NCI-H446 (cell line): ENCODE results near the gene NFILZ.

Experiments
- DNase-seq, 2 experiments: peaks; one replicate each; lab custom pipeline; 2025; lab: John Stamatoyannopoulos, UW

The NFILZ gene

GRCh38 chr19:8641908-8642547 lies 11.6 kb downstream of the NFILZ start:
- peak in 1 of 2 experiments; percentile 37 for DNase-seq

- no peak for DNase-seq
Observed at GRCh38 chr19:8642561-8642960, 12.1 kb downstream of the NFILZ start.

- DNase-seq: no peak
Observed at GRCh38 chr19:8643860-8644653, 13.6 kb downstream of the NFILZ start.

GRCh38 chr19:8648240-8648639 lies 17.8 kb downstream of the NFILZ start:
- no peak for DNase-seq

DNA sequence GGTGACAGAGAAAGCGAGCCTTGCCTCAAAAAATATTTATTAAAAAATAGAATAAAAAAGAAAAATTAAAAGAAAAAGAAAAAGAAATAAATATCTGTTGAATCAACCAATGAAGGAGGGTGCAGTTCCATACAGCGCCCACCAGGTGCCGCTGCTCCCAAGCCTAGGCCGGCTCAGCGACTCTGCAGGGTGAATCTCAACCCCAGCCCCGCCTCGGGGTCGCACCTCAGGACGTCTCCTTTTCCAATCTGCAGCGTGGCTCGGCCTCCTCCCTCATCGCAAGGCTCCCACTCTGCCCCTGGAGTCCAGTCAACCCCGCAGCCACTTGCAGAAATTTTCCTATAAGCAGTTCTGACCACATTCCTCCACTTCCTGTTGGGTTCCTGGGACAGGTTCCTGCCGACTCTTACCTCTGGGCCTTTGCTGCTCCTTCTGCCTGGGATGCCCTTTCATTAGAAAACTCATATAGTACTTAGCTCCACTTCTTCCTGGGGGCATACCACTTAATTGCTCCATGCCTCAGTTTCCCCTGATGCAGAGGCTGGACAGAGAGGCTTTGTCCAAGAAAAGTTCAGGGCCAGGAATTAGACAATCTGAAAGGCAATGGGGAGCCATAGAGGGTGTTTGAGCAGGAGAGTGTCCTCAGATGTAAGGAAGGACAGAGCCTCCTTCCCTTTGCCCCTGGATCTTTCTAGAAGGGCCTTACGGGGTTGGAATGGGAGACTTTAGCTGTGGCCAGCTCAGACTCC lies 24.3 kb downstream of the NFILZ start:
- DNase-seq: peak in 1 of 2 experiments; percentile 52

- no peak for DNase-seq
Observed at GRCh38 chr19:8655340-8655709, 24.9 kb downstream of the NFILZ start.

GRCh38 chr19:8657869-8658268 lies 27.4 kb downstream of the NFILZ start:
- no peak for DNase-seq

GRCh38 chr19:8659905-8660304 lies 29.5 kb downstream of the NFILZ start:
- no peak for DNase-seq

GRCh38 chr19:8662263-8662662 lies 31.8 kb downstream of the NFILZ start:
- DNase-seq: no peak

DNA sequence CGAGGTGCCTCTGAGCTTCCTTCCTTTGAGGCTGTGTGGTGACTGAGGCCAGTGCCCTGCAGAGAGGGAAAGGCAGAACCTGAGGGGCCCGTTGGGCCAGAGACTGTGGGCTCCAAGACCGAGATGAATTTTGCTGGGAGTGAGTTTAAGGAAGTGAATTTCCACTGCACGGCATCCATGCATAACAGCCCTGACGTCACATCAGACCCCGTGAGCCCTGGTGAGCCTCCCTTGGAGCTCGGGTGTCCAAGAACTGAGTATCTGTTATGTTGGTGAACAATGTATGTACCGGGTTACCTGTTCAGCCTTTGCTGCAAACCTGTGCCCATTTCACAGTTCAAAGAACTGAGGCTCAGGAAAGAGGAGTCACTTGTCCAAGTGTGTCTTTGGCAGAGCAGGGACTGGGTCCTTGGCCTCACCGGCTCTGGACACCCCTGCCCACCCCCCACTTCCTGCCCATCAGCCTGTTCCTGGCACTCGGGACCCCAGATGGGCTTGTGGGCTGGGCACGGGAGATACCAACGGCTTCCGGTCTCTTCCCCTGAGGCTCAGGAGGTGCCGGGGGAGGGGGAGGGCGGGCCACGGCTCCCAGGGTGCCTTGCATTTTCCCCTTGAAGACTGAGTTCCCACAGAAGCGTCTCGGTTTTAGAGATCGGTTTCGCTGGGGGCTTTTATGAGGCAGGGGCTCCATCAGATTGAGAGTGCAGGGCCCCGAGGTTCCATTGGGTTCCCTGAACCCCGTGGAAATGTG lies 33.7 kb downstream of the NFILZ start:
- DNase-seq: no peak

DNA sequence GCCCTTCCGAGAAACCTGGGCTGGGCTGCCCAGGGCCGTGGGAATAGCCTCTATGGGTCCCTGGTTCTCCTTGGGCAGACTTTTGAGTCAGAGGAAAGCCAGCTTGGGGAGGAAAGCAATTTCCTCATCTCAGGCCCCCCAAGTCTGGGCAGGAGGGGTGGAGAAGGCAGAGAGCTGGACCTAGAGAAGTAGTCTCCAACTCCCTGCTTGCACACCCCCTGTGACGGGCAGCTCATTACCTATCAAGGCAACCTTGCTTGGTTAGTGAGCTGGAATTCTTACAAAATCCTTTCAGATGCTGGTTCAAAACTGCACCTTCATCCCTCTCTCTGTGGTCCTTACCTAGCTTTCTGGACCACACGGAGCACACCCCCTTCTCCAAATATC lies 34.2 kb downstream of the NFILZ start:
- no peak for DNase-seq

DNA sequence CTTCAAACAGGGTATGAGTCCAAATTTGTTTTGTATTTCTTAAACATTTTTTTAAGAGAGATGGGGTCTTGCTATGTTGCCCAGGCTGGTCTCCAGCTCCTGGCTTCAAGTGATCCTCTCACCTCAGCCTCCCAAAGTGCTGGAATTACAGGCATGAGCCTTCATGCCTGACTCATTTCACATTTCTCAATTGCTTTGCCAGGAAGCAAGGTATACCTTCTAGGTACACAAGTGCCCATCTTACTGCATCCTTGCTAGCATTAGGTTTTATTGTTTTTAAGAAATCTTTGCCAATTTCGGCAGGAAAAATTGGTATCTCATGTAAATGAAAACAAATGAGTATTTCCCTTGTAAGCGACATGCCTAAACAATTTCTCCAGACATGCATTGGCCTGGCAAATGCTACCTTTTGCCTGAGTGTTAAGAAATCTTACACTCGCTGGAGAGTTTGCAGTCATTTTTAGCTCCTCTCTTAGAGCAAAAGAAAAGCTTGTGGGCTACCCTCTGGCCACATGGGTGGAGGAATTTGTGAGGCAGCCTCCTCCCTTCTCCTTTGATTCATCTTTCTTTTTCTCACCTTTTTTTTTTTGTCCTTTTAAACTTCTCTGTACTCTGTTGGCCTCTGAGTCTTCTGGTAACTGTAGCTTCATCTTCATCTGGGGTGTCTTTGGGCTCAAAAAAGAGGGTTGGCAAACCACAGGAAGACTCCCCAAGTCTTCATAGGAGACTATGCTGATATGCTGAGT lies 35.2 kb downstream of the NFILZ start:
- no peak for DNase-seq

GRCh38 chr19:8666814-8667405 lies 36.5 kb downstream of the NFILZ start:
- DNase-seq: no peak

DNA sequence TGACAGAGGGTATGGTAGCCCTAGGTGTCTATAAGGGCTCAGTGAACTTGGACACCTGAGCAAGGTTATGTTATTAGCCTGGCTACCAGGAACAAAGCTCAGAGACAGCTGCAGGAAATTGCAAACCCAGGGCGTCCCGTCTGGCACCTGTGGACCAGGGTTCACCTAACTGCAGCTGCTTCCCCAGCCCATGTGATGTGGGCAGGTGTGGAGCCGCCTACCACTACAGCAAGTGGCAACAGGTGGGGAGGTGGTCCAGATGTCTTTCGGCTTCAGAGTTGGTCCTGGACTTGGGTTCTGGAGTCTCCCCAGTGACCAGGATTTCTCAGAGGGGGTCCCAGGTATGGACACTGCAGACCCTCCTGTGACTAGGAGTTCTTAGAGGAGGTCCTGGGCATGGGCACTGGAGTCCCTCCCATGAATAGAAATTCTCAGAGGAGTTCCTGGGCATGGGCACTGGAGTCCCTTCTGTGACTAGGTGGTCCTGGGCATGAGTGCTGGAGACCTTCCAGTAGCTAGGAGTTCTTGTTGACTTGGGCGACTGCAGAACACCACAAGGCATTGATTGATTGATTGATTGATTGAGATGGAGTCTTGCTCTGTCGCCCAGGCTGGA lies 43.0 kb downstream of the NFILZ start:
- DNase-seq: no peak

DNA sequence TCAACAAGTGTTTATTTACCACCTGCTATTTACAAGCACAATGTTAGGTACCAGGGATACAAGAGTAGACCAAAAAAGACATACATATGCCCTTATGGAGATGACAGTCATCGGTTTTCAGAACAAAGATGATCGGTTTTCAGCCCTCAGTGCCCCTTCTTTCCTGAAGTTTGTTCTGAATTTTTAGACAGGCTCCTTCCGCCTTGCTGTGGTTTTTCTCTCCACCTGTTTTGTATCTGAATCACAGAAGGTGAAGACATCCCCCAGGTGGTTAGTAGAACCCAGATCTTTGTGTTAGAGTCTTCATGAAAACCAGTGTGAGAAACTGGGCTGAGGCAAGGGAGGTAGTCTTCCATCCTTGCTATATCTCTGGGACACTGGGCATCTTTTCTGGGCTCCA lies 44.6 kb downstream of the NFILZ start:
- DNase-seq: no peak

GRCh38 chr19:8678244-8678807 lies 47.9 kb downstream of the NFILZ start:
- DNase-seq: no peak
